Measurements from ENCODE around the gene C8G. TPM values are rescaled to one million over a fixed set of nuclear protein-coding genes. Genes with fewer than 3 reads are reported as not detected.

The C8G gene
- total and polyA plus RNA-seq, 2 donors (not counting 1 experiment from before 2014, with no cell fraction given): 1.7 to 2.8 TPM

- ATAC-seq (ENCODE audit: low read depth): no peak
- 98% methylated on average over 15 of the region's 15 CpGs for WGBS (ENCODE audit: insufficient coverage)
- CTCF ChIA-PET: interaction anchor here (0.7 kb wide), 1 partner anchor 114 kb away, joined by 3 read pairs; no protein-coding TSS in a partner anchor
Measured at GRCh38 chr9:136920069-136920468, 25.0 kb upstream of the C8G start.

More at GRCh38 chr9:136920069-136920468, 25.0 kb upstream of the C8G start:
- DNase-seq: no peak
- H3K36me3 ChIP-seq (replicated peaks in 1 of 2; ENCODE audit: control extremely low read depth in 1 of 2, control insufficient read depth in 1 of 2, extremely low read depth in 1 of 2, insufficient read depth in 2 of 2, low read length in 1 of 2): peaks cover 6 to 67% of the 10 kb centered on the region in 2 experiments
- intact Hi-C loops (cut with micrococcal nuclease): no loop called here
- H3K79me2 ChIP-seq (ENCODE audit: control insufficient read depth, insufficient read depth, low read length): peaks cover 45% of the 10 kb centered on the region
- H3K9me3 ChIP-seq (ENCODE audit: control extremely low read depth in 1 of 3, control insufficient read depth in 2 of 3, insufficient read depth in 1 of 3, low read length in 2 of 3): no peaks in the 10 kb centered on the region
- no peak overlapping the region for H3K4me3 ChIP-seq (ENCODE audit: control extremely low read depth in 1 of 5, extremely low read depth in 1 of 5, insufficient read depth in 1 of 5, low read depth in 2 of 5, low read length in 4 of 5)
- H3K4me2 ChIP-seq (replicated peaks; ENCODE audit: low read depth, low read length, poor library complexity, severe bottlenecking): no peak overlapping the region
- H3K27me3 ChIP-seq (replicated peaks in 1 of 4; ENCODE audit: control extremely low read depth in 1 of 4, control insufficient read depth in 3 of 4, insufficient read depth in 4 of 4, low read length in 3 of 4): no peaks in the 10 kb centered on the region
- no peak for TF ChIP-seq EZH2 (IDR thresholded peaks at IDR 0.05; ENCODE audit: borderline replicate concordance, insufficient read depth, low read depth, low read length, poor library complexity, severe bottlenecking)
- no peak for TF ChIP-seq CTCF (IDR thresholded peaks at IDR 0.05)
- no peak overlapping the region for H3K4me3 Mint-ChIP-seq
- H4K20me1 ChIP-seq (ENCODE audit: control insufficient read depth, insufficient read depth, low read length, poor library complexity, severe bottlenecking): peaks cover 44% of the 10 kb centered on the region
- no peaks in the 10 kb centered on the region for H3K4me1 Mint-ChIP-seq
- POLR2A ChIA-PET: interaction anchor here (1.0 kb wide), 1 partner anchor 10 kb away, joined by 6 read pairs; no protein-coding TSS in a partner anchor
- H3K27ac ChIP-seq (ENCODE audit: low read length in 2 of 2): no peak overlapping the region
- no peaks in the 10 kb centered on the region for H3K9me3 Mint-ChIP-seq (ENCODE audit: insufficient read depth)
- no peak overlapping the region for H3K9ac ChIP-seq (ENCODE audit: low read length)
- no peak overlapping the region for H3K27ac Mint-ChIP-seq
- no peaks in the 10 kb centered on the region for H3K27me3 Mint-ChIP-seq
- no peak overlapping the region for H2AFZ ChIP-seq (ENCODE audit: insufficient read depth, low read depth, low read length, poor library complexity, severe bottlenecking)
- H3K4me1 ChIP-seq (ENCODE audit: control insufficient read depth in 2 of 2, insufficient read depth in 2 of 2, low read length in 2 of 2): no peaks in the 10 kb centered on the region

Measured in B cell (primary cell).